ENCODE results near the gene PKM.

GRCh38 chr15:72169236-72169920, 61.6 kb downstream of the PKM start:
- TF ChIP-seq POLR2A (IDR thresholded peaks at IDR 0.05) (no peak), CTCF (IDR thresholded peaks at IDR 0.05) (no peak)

Data from adrenal gland (tissue), 5 donors.